ENCODE measurements around the gene DCPS. TPM values are rescaled to one million over a fixed set of nuclear protein-coding genes. Genes with fewer than 3 reads are reported as not detected.

DCPS gene

Small RNA genes within 50 kb of the gene (small RNA-seq; reads per million reads assigned to genes)
- gene AP001318.3 (ENCODE audit: insufficient read depth), result not detected

Data from mesendoderm (in vitro differentiated cells).